GM12878 (cell line): Measurements from ENCODE around the gene OR56A1. TPM values are rescaled to one million over a fixed set of nuclear protein-coding genes. Genes with fewer than 3 reads are reported as not detected.

Experiments used
- ATAC-seq: fragments of 200-7000 bp; cut with Tn5 transposase; 3 replicates; pipeline ENCODE4 v1.9.1; 2020; ENCODE audit warnings: mild to moderate bottlenecking, moderate library complexity
- BruUV-seq: library from RNA; stranded (reverse); fragments of 400-500 nt; replicated peaks from 2 replicates; lab custom pipeline; 2021; lab: Mats Ljungman, UMichigan
- CTCF ChIA-PET: fragments of 300-600 bp; sonication (Branson Sonifier 250); formaldehyde crosslinking; extraction: SDS; loops from one replicate; lab custom pipeline; 2021; ENCODE audit warnings: inconsistent platforms; lab: Yijun Ruan, JAX
- POLR2A ChIA-PET: fragments of 350-600 bp; formaldehyde crosslinking; extraction: SDS; loops from one replicate; lab custom pipeline; 2021; ENCODE audit warnings: inconsistent platforms; lab: Charles Lee
- RAD21 ChIA-PET: fragments of 300-600 bp; sonication (Branson Sonifier 250); formaldehyde crosslinking; loops from one replicate; lab custom pipeline; 2023; ENCODE audit warnings: antibody characterized with exemption; ENCODE audit not compliant: unreplicated experiment; lab: Charles Lee
- SMC1A ChIA-PET: fragments of 300-600 bp; sonication (Branson Sonifier 250); formaldehyde crosslinking; loops from one replicate; lab custom pipeline; 2023; ENCODE audit not compliant: unreplicated experiment, uncharacterized antibody; lab: Charles Lee
- DNase-seq: peaks from one replicate; pipeline ENCODE4 v3.0.0-alpha.2; 2011; ENCODE audit warnings: low read depth, low spot score
- FAIRE-seq: peaks from 3 replicates; lab custom pipeline; 2011; peaks lifted over from hg19 to GRCh38; lab: Jason Lieb, UNC
- H2AFZ ChIP-seq: 2 replicates; pipeline ENCODE4 v1.6.0; 2011; ENCODE audit warnings: low read depth, low read length, control low read depth; ENCODE audit not compliant: control insufficient read depth
- H3K27ac ChIP-seq: 2 replicates; pipeline ENCODE4 v1.5.1; 2011; ENCODE audit warnings: control low read depth; ENCODE audit not compliant: control insufficient read depth, insufficient read depth
- H3K27me3 ChIP-seq, 2 experiments: replicated peaks in 1 of 2; 2 replicates each; pipeline versions ENCODE4 v1.6.0 to v1.6.1; 2011; ENCODE audit warnings: low read length in 1 of 2; ENCODE audit not compliant: control insufficient read depth in 2 of 2, insufficient read depth in 2 of 2
- H3K36me3 ChIP-seq, 2 experiments: 2 replicates each; pipeline ENCODE4 v1.5.1; 2011; ENCODE audit warnings: low read length in 1 of 2; ENCODE audit not compliant: control insufficient read depth in 2 of 2, insufficient read depth in 2 of 2
- H3K4me1 ChIP-seq: 2 replicates; pipeline ENCODE4 v1.6.1; 2011; ENCODE audit warnings: mild to moderate bottlenecking, low read length, moderate library complexity, mixed read lengths; ENCODE audit not compliant: control insufficient read depth, insufficient read depth
- H3K4me2 ChIP-seq: 2 replicates; pipeline ENCODE4 v1.6.0; 2011; ENCODE audit warnings: control low read depth; ENCODE audit not compliant: control insufficient read depth, insufficient read depth
- H3K4me3 ChIP-seq: fragments of 200-600 bp; sonication (generic); 2 replicates; pipeline ENCODE4 v1.5.1; 2016
- H3K79me2 ChIP-seq: 2 replicates; pipeline ENCODE4 v1.6.0; 2011; ENCODE audit warnings: low read length; ENCODE audit not compliant: control insufficient read depth, insufficient read depth
- H3K9ac ChIP-seq: 2 replicates; pipeline ENCODE4 v1.8.0; 2011; ENCODE audit warnings: low read length, control low read depth, mixed read lengths; ENCODE audit not compliant: control insufficient read depth, insufficient read depth
- H3K9me3 ChIP-seq: replicated peaks from 3 replicates; pipeline ENCODE4 v1.5.1; 2011; ENCODE audit warnings: mild to moderate bottlenecking, low read length; ENCODE audit not compliant: control insufficient read depth, insufficient read depth
- H4K20me1 ChIP-seq: 2 replicates; pipeline ENCODE4 v1.6.0; 2011; ENCODE audit not compliant: control insufficient read depth, insufficient read depth
- CEBPZ ChIP-seq: fragments of 150-350 bp; IDR thresholded peaks from 2 replicates; pipeline ENCODE4 v1.6.1; 2016; ENCODE audit warnings: low read depth, low read length
- CREM ChIP-seq: IDR thresholded peaks from 2 replicates; pipeline ENCODE4 v1.6.1; 2014; ENCODE audit warnings: antibody characterized with exemption, low read depth
- CUX1 ChIP-seq: IDR thresholded peaks from 2 replicates; pipeline ENCODE4 v1.6.1; 2012; ENCODE audit warnings: improper control_type of control experiment, low read depth, low read length; ENCODE audit not compliant: insufficient replicate concordance
- E2F4 ChIP-seq: IDR thresholded peaks from 2 replicates; pipeline ENCODE4 v1.6.1; 2012; ENCODE audit warnings: low read depth, low read length, improper control_type of control experiment
- KAT2A ChIP-seq: conservative IDR thresholded peaks from 2 replicates; pipeline ENCODE4 v1.6.1; 2011; ENCODE audit warnings: low read depth, low read length; ENCODE audit not compliant: control insufficient read depth
- LARP7 ChIP-seq: fragments of 450-650 bp; IDR thresholded peaks from 2 replicates; pipeline ENCODE4 v1.6.1; 2017; ENCODE audit warnings: mild to moderate bottlenecking
- NBN ChIP-seq: fragments of 450-650 bp; IDR thresholded peaks from 2 replicates; pipeline ENCODE4 v1.6.1; 2016
- NR2C1 ChIP-seq: fragments of 450-650 bp; IDR thresholded peaks from 2 replicates; pipeline ENCODE4 v1.6.1; 2017; ENCODE audit warnings: antibody characterized with exemption, mild to moderate bottlenecking, moderate library complexity
- PAX5 ChIP-seq: IDR thresholded peaks from 2 replicates; pipeline ENCODE4 v1.6.1; 2011; ENCODE audit warnings: low read depth, low read length, borderline replicate concordance
- PAX8 ChIP-seq: fragments of 450-650 bp; IDR thresholded peaks from 2 replicates; pipeline ENCODE4 v1.6.1; 2017; ENCODE audit warnings: mild to moderate bottlenecking, moderate library complexity
- POLR2A ChIP-seq: IDR thresholded peaks from 2 replicates; pipeline ENCODE4 v1.6.1; 2011; ENCODE audit warnings: low read depth, mild to moderate bottlenecking, low read length
- STAT3 ChIP-seq: IDR thresholded peaks from 2 replicates; pipeline ENCODE4 v1.6.1; 2011; ENCODE audit warnings: low read depth, low read length, improper control_type of control experiment
- SUZ12 ChIP-seq: fragments of 200-600 bp; sonication (generic); IDR thresholded peaks from one replicate; pipeline ENCODE4 v1.6.1; 2018; ENCODE audit warnings: antibody characterized with exemption, mild to moderate bottlenecking; ENCODE audit not compliant: unreplicated experiment
- ZBED1 ChIP-seq: IDR thresholded peaks from 2 replicates; pipeline ENCODE4 v1.6.1; 2016; ENCODE audit warnings: borderline replicate concordance
- WGBS: methylation state at CpG from one replicate; pipeline ENCODE4 v1.1.6; 2016; ENCODE audit warnings: low lambda C conversion rate; ENCODE audit not compliant: insufficient replicate concordance, insufficient coverage; ENCODE audit errors: missing lambda C conversion rate; 5-methylcytosine and 5-hydroxymethylcytosine counted together
- in situ Hi-C: fragments of 300-500 bp; cut with MboI; formaldehyde crosslinking; loops from 9 replicates; pipeline ENCODE4 v1.14.3; 2018; ENCODE audit warnings: mixed read lengths
- intact Hi-C: fragments of 100-400 bp; cut with micrococcal nuclease; formaldehyde crosslinking; loops from one replicate; pipeline ENCODE4 v1.14.2; 2022; ENCODE audit not compliant: unreplicated experiment
- polyA plus RNA-seq, 11 experiments: library from polyadenylated mRNA; depleted of rRNA in 4 of 11; unstranded in 6 of 11; stranded (reverse) in 5 of 11; fragments of >200 nt; fragmentation: Nextera tagmentation in 4 of 11; fragmentation: Illumina TruSeq in 1 of 11; extraction: Ambion mirVana in 4 of 11; extraction: Trizol in 1 of 11; gene quantifications; 1 replicate in 1 of 11; 2 replicates in 10 of 11; pipeline versions ENCODE4 v1.2.1 to v1.2.3, GENCODE V29; 2011 to 2016; ENCODE audit warnings: inconsistent platforms in 2 of 11, missing spikeins in 2 of 11, low read depth in 1 of 11
- total RNA-seq, 4 experiments: library from RNA; depleted of rRNA in 3 of 4; stranded (reverse); fragments of >200 nt in 3 of 4; fragmentation: Illumina TruSeq in 1 of 4; extraction: Trizol in 1 of 4; gene quantifications; 2 replicates each; pipeline versions ENCODE4 v1.2.1 to v1.2.3, GENCODE V29; 2013 to 2021

The OR56A1 gene
- total and polyA plus RNA-seq, 10 of the 15 experiments (the other 5 are each of a cell fraction or from before 2014, with no cell fraction given): not detected

- TF ChIP-seq CUX1: no peak
Measured at GRCh38 chr11:5992604-5993251, 37.8 kb downstream of the OR56A1 start (continued).

GRCh38 chr11:5992150-5992549, 38.4 kb downstream of the OR56A1 start:
- SMC1A ChIA-PET: interaction anchor here (0.7 to 0.8 kb wide), 3 partner anchors 14 to 210 kb away, joined by 3 read pairs; partner anchors contain the start of gene OR56A4
- no peaks in the 10 kb centered on the region for H4K20me1 ChIP-seq
- no peak overlapping the region for H3K4me3 ChIP-seq
- DNase-seq (no peak), ATAC-seq (no peak), FAIRE-seq (no peak)
- RAD21 ChIA-PET: interaction anchor here (0.9 to 1.3 kb wide), 2 partner anchors 314 to 371 kb away, joined by 3 read pairs; no protein-coding TSS in a partner anchor
- no peak overlapping the region for H3K4me2 ChIP-seq
- no TSS peak for BruUV-seq
- in situ Hi-C loops: no loop called here
- H3K9me3 ChIP-seq: no peaks in the 10 kb centered on the region
- H3K27ac ChIP-seq: no peak overlapping the region
- no peaks in the 10 kb centered on the region for H3K79me2 ChIP-seq
- WGBS: 8% methylated on average over 3 of the region's 3 CpGs
- H3K4me1 ChIP-seq: no peaks in the 10 kb centered on the region
- CTCF ChIA-PET: interaction anchor here (0.6 to 1.9 kb wide), 7 partner anchors 18 to 1994 kb away, joined by 3 to 14 read pairs (median 5); no protein-coding TSS in a partner anchor
- no peaks in the 10 kb centered on the region for H3K36me3 ChIP-seq
- intact Hi-C loops: no loop called here
- H2AFZ ChIP-seq: no peak overlapping the region
- H3K9ac ChIP-seq: no peak overlapping the region
- POLR2A ChIA-PET: no interaction called here
- no peaks in the 10 kb centered on the region for H3K27me3 ChIP-seq
- no peak for TF ChIP-seq CEBPZ
- TF ChIP-seq NR2C1: no peak
- no peak for TF ChIP-seq ZBED1
- no peak for TF ChIP-seq SUZ12
- TF ChIP-seq NBN: no peak
- no peak for TF ChIP-seq KAT2A
- no peak for TF ChIP-seq POLR2A
- TF ChIP-seq E2F4: no peak
- no peak for TF ChIP-seq PAX8
- TF ChIP-seq STAT3: no peak
- TF ChIP-seq PAX5: no peak
- no peak for TF ChIP-seq CREM
- no peak for TF ChIP-seq LARP7
